ENCODE measurements around the gene ZNF322.
"Not testable (repeated sequence)": the region's sequence is repeated elsewhere in the genome, so short reads cannot be mapped to it uniquely, and the experiment has no call there.

ZNF322 gene

GRCh38 chr6:26659042-26659999 lies at the start of gene ZNF322:
Gene ZNF322, minus strand, starts transcription at chr6:26659746. Its CDS starts 21,193 bp downstream, at chr6:26638553.
- H3K36me3 ChIP-seq (ENCODE audit: insufficient read depth, low read length) = peaks cover 12% of the 10 kb centered on the region
- no peaks in the 10 kb centered on the region for H3K9me3 ChIP-seq (ENCODE audit: low read length)
- H3K4me1 ChIP-seq (ENCODE audit: insufficient read depth, low read length) = peaks cover 17% of the 10 kb centered on the region
- H3K27ac ChIP-seq (ENCODE audit: low read depth, low read length) = peak within 1 kb of the TSS; percentile 87
- peak within 1 kb of the TSS; percentile 68 for H3K9ac ChIP-seq (ENCODE audit: low read length)
- H3K27me3 ChIP-seq (ENCODE audit: control insufficient read depth in 1 of 2, insufficient read depth in 2 of 2, low read length in 2 of 2) = peaks cover 0 to 2% of the 10 kb centered on the region in 2 donors
- peak within 1 kb of the TSS; percentile 82 to 87 for H3K4me3 ChIP-seq (ENCODE audit: low read depth in 1 of 2, low read length in 2 of 2)

- H3K4me1 ChIP-seq (ENCODE audit: insufficient read depth, low read length); H3K27ac ChIP-seq (ENCODE audit: low read depth, low read length); H3K9me3 ChIP-seq (ENCODE audit: low read length); H3K27me3 ChIP-seq (ENCODE audit: control insufficient read depth in 1 of 2, insufficient read depth in 2 of 2, low read length in 2 of 2); H3K9ac ChIP-seq (ENCODE audit: low read length); H3K36me3 ChIP-seq (ENCODE audit: insufficient read depth, low read length); H3K4me3 ChIP-seq (ENCODE audit: low read depth in 1 of 2, low read length in 2 of 2): not testable (repeated sequence)
These were observed 46.2 kb upstream of the ZNF322 start for GRCh38 chr6:26705780-26706179.

GRCh38 chr6:26705352-26705751 lies 45.8 kb upstream of the ZNF322 start:
- not testable (repeated sequence) for H3K36me3 ChIP-seq (ENCODE audit: insufficient read depth, low read length); H3K4me1 ChIP-seq (ENCODE audit: insufficient read depth, low read length); H3K27me3 ChIP-seq (ENCODE audit: control insufficient read depth in 1 of 2, insufficient read depth in 2 of 2, low read length in 2 of 2); H3K9ac ChIP-seq (ENCODE audit: low read length); H3K4me3 ChIP-seq (ENCODE audit: low read depth in 1 of 2, low read length in 2 of 2); H3K9me3 ChIP-seq (ENCODE audit: low read length); H3K27ac ChIP-seq (ENCODE audit: low read depth, low read length)

- not testable (repeated sequence) for H3K36me3 ChIP-seq (ENCODE audit: insufficient read depth, low read length); H3K4me1 ChIP-seq (ENCODE audit: insufficient read depth, low read length); H3K9me3 ChIP-seq (ENCODE audit: low read length); H3K27ac ChIP-seq (ENCODE audit: low read depth, low read length); H3K4me3 ChIP-seq (ENCODE audit: low read depth in 1 of 2, low read length in 2 of 2); H3K27me3 ChIP-seq (ENCODE audit: control insufficient read depth in 1 of 2, insufficient read depth in 2 of 2, low read length in 2 of 2); H3K9ac ChIP-seq (ENCODE audit: low read length)
These were observed 41.6 kb upstream of the ZNF322 start for GRCh38 chr6:26701023-26701747.

- not testable (repeated sequence) for H3K9ac ChIP-seq (ENCODE audit: low read length); H3K27ac ChIP-seq (ENCODE audit: low read depth, low read length); H3K27me3 ChIP-seq (ENCODE audit: control insufficient read depth in 1 of 2, insufficient read depth in 2 of 2, low read length in 2 of 2); H3K36me3 ChIP-seq (ENCODE audit: insufficient read depth, low read length); H3K9me3 ChIP-seq (ENCODE audit: low read length); H3K4me1 ChIP-seq (ENCODE audit: insufficient read depth, low read length); H3K4me3 ChIP-seq (ENCODE audit: low read depth in 1 of 2, low read length in 2 of 2)
These were observed 38.0 kb upstream of the ZNF322 start for GRCh38 chr6:26697496-26697895.

GRCh38 chr6:26689324-26689947 lies 29.9 kb upstream of the ZNF322 start:
- not testable (repeated sequence) for H3K4me1 ChIP-seq (ENCODE audit: insufficient read depth, low read length); H3K9ac ChIP-seq (ENCODE audit: low read length); H3K27ac ChIP-seq (ENCODE audit: low read depth, low read length); H3K4me3 ChIP-seq (ENCODE audit: low read depth in 1 of 2, low read length in 2 of 2); H3K9me3 ChIP-seq (ENCODE audit: low read length); H3K36me3 ChIP-seq (ENCODE audit: insufficient read depth, low read length); H3K27me3 ChIP-seq (ENCODE audit: control insufficient read depth in 1 of 2, insufficient read depth in 2 of 2, low read length in 2 of 2)

- H3K9me3 ChIP-seq (ENCODE audit: low read length); H3K4me1 ChIP-seq (ENCODE audit: insufficient read depth, low read length); H3K27ac ChIP-seq (ENCODE audit: low read depth, low read length); H3K36me3 ChIP-seq (ENCODE audit: insufficient read depth, low read length); H3K4me3 ChIP-seq (ENCODE audit: low read depth in 1 of 2, low read length in 2 of 2); H3K27me3 ChIP-seq (ENCODE audit: control insufficient read depth in 1 of 2, insufficient read depth in 2 of 2, low read length in 2 of 2); H3K9ac ChIP-seq (ENCODE audit: low read length): not testable (repeated sequence)
These were observed 23.0 kb upstream of the ZNF322 start for GRCh38 chr6:26682435-26683042.

GRCh38 chr6:26673287-26673686 lies 13.7 kb upstream of the ZNF322 start:
- H3K9ac ChIP-seq (ENCODE audit: low read length); H3K9me3 ChIP-seq (ENCODE audit: low read length); H3K27ac ChIP-seq (ENCODE audit: low read depth, low read length); H3K36me3 ChIP-seq (ENCODE audit: insufficient read depth, low read length); H3K4me1 ChIP-seq (ENCODE audit: insufficient read depth, low read length); H3K4me3 ChIP-seq (ENCODE audit: low read depth in 1 of 2, low read length in 2 of 2); H3K27me3 ChIP-seq (ENCODE audit: control insufficient read depth in 1 of 2, insufficient read depth in 2 of 2, low read length in 2 of 2): not testable (repeated sequence)

GRCh38 chr6:26670558-26670957 lies 11.0 kb upstream of the ZNF322 start:
- H3K4me3 ChIP-seq (ENCODE audit: low read depth in 1 of 2, low read length in 2 of 2); H3K27me3 ChIP-seq (ENCODE audit: control insufficient read depth in 1 of 2, insufficient read depth in 2 of 2, low read length in 2 of 2); H3K4me1 ChIP-seq (ENCODE audit: insufficient read depth, low read length); H3K36me3 ChIP-seq (ENCODE audit: insufficient read depth, low read length); H3K9me3 ChIP-seq (ENCODE audit: low read length); H3K27ac ChIP-seq (ENCODE audit: low read depth, low read length); H3K9ac ChIP-seq (ENCODE audit: low read length): not testable (repeated sequence)

- H3K36me3 ChIP-seq (ENCODE audit: insufficient read depth, low read length); H3K27me3 ChIP-seq (ENCODE audit: control insufficient read depth in 1 of 2, insufficient read depth in 2 of 2, low read length in 2 of 2); H3K27ac ChIP-seq (ENCODE audit: low read depth, low read length); H3K9me3 ChIP-seq (ENCODE audit: low read length); H3K9ac ChIP-seq (ENCODE audit: low read length); H3K4me1 ChIP-seq (ENCODE audit: insufficient read depth, low read length); H3K4me3 ChIP-seq (ENCODE audit: low read depth in 1 of 2, low read length in 2 of 2): not testable (repeated sequence)
These were observed 10.5 kb upstream of the ZNF322 start for GRCh38 chr6:26670003-26670402.

GRCh38 chr6:26660000-26660361 lies 435 bp upstream of the ZNF322 start:
- Histone ChIP-seq H3K36me3 (ENCODE audit: insufficient read depth, low read length) (peaks cover 12% of the 10 kb centered on the region), H3K9ac (ENCODE audit: low read length) (peak overlapping the region; percentile 68), H3K27me3 (ENCODE audit: control insufficient read depth in 1 of 2, insufficient read depth in 2 of 2, low read length in 2 of 2) (peaks cover 0 to 6% of the 10 kb centered on the region in 2 donors), H3K4me3 (ENCODE audit: low read depth in 1 of 2, low read length in 2 of 2) (peak overlapping the region; percentile 82 to 87), H3K4me1 (ENCODE audit: insufficient read depth, low read length) (peaks cover 17% of the 10 kb centered on the region), H3K27ac (ENCODE audit: low read depth, low read length) (peak overlapping the region; percentile 87), H3K9me3 (ENCODE audit: low read length) (no peaks in the 10 kb centered on the region)

All from muscle layer of colon (tissue), 2 donors.